ENCODE results near the gene HOXD11. TPM values are rescaled to one million over a fixed set of nuclear protein-coding genes. Genes with fewer than 3 reads are reported as not detected.

The HOXD11 gene
- total RNA-seq, 1 donor from 2014 or later = not detected

- intact Hi-C loops (cut with micrococcal nuclease) = loop anchor here (1.0 to 5.0 kb wide), 2 partner anchors 34 to 47 kb away; partner anchors contain the start of gene HOXD12
These were observed 24.1 kb downstream of the HOXD11 start for GRCh38 chr2:176130957-176131847.

GRCh38 chr2:176131848-176132158, 24.7 kb downstream of the HOXD11 start:
- intact Hi-C loops (cut with micrococcal nuclease) = loop anchor here (1.0 to 5.0 kb wide), 7 partner anchors 8 to 53 kb away; partner anchors contain the start of gene HOXD12

DNA sequence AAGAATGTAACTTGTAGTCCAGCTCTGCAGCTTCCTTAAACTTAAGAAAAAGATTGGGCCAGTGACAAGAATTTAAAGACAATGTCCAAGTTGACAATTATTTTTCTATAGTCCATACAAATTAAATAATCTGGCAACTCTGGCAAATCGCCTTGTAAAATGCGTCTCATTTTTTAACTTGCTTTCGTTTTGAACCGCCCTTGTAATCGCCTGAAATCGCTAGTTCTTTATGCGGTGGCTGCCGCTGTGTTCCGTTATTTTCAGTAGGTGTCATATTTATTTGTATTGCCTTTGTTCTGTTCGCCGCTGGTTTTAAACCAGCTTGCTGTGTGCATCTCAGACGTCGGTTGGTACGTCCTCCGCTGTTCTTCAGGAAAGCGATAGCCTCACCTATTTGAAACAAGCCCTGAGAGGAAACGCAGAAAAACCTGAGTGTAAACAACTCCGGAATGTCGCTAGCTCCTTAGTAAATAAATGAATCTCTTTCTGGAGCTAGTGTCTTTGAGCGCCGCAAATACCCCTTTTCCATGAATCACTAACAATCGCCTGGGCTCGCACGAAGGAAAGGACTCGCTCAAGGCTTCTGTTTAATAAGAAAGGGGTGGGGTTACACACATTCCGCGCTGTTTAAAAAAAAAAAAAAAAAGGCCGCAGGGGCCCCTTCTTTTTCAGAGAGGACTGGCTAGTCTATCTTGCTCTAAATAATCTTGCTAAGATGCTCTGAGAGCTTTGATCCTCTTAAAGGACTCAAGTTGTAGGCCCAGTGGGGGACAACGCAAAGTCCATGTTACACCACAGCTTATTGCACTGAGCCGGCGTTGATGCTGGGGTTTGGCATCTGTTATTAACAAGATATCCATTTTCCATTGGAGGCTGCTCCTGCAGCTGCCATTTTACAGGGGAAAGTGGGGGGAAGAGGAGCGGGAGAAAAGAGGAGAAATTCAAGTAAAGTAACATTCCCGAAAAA, 25.4 kb downstream of the HOXD11 start:
- intact Hi-C loops (cut with micrococcal nuclease) = loop anchor here (1.0 to 5.0 kb wide), 6 partner anchors 8 to 54 kb away; partner anchors contain the start of gene HOXD12

DNA sequence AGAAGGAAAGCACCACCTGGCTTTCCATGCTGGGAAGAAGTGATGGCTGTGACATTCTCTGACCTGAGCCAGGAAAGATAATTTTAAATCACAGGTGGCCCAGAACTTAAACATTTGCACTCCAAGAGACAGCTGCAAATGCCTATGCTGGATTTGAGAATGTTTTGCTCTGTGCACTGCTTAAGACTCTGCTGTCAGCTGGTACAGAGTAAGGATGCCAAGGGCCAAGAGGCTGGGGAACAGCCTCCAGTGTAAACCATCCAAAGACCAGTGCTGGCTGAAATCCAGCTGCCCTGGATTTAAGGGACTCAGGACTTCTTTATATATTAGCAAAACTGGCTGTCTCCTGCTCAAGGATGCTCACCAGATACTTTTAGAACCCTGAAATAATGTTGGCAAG, 26.3 kb downstream of the HOXD11 start:
- intact Hi-C loops (cut with micrococcal nuclease) = loop anchor here (2.0 to 5.0 kb wide), 4 partner anchors 21 to 55 kb away; partner anchors contain the start of gene HOXD12

- intact Hi-C loops (cut with micrococcal nuclease) = loop anchor here (5.0 kb wide), 1 partner anchor 37 kb away; the partner anchor contains the start of gene HOXD12
These were observed 27.0 kb downstream of the HOXD11 start for GRCh38 chr2:176134035-176134434.

- intact Hi-C loops (cut with micrococcal nuclease) = no loop called here
These were observed 28.0 kb downstream of the HOXD11 start for GRCh38 chr2:176135035-176135440.

DNA sequence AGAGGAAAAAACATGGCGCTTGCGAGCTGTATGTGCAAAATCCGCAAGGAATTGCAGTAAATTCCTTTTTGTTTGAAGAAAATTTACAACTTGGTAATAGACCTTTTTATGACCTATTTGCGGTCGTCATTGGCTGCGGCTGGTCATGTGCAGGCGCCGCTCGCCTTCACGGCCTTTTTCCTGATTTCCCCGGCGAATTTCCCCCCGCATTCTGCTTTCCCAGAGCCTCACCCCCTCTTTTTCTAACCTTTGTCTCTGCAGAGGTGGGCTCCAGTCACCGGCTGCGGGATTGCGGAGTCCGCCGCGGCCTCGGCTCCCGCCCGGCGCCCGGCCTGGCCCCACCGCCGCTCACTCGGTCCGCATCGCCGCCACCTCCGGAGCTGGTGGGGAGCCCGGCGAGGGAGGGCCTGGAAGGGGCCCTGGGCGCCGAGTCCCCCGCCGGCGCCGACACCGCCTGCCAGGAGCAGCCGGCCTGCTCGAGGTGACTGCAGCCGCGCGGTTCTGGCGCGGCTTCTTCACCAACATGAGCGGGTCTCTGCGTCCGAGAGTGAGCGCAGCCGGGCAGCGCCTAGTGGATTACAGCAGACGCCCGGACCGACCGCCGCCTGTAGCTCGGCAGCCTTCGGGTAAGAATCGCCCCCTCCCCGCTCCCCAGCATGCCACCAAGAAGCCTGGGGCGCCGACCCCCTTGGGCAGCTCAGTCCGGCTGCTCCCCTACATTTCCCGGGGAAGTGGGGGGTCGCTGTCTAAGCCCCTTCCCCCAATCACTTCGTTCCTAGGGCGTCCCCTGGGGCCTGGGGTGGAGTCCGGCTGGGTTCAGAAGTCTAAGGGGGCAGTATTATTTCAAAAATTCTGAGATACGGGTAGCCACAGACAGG, 29.5 kb downstream of the HOXD11 start:
- intact Hi-C loops (cut with micrococcal nuclease) = no loop called here

- intact Hi-C loops (cut with micrococcal nuclease) = no loop called here
These were observed 30.1 kb downstream of the HOXD11 start for GRCh38 chr2:176137252-176137580.

DNA sequence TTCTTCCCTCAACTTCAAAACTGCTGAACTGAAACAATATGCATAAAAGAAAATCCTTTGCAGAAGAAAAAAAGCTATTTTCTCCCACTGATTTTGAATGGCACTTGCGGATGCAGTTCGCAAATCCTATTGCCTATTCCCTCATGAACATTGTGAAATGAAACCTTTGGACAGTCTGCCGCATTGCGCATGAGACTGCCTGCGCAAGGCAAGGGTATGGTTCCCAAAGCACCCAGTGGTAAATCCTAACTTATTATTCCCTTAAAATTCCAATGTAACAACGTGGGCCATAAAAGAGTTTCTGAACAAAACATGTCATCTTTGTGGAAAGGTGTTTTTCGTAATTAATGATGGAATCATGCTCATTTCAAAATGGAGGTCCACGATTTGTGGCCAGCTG, 30.8 kb downstream of the HOXD11 start:
- intact Hi-C loops (cut with micrococcal nuclease) = no loop called here

GRCh38 chr2:176138526-176138922, 31.4 kb downstream of the HOXD11 start:
- intact Hi-C loops (cut with micrococcal nuclease) = no loop called here

DNA sequence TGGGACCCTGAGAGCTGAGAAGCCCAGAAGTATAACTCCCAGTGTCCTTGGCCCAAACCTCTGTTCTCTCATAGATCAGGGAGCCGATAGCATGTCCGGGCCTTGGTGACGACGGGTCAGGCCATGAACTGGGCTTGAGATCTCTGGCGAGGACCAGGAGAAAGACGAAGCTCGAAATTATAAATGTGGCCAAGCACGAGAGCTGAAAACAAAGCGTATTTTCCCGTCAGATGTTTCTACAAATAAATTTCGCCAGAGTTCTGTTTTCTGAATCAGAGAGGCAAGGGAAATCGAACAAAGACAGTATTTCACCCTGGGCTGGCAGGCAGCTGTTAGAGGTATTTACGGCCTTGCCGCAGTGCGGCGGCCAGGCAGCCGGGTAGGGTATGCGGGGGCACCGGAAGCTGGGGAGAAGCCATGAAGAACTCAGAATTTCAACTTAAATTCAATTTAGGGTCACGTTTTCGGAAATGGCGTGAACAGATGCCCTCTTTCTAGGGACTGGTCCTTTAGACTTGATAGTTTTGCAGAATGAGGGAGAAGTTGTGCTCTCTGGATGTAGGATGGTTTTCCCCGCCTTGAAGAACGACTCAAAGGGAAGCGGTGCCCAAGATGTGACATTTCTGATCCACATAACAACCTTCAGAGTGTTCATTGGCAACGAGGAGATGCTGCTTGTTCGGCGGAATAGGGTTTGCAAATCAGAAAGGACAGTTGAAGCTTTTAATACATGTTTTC, 32.0 kb downstream of the HOXD11 start:
- intact Hi-C loops (cut with micrococcal nuclease) = no loop called here

GRCh38 chr2:176139661-176140512, 32.8 kb downstream of the HOXD11 start:
- intact Hi-C loops (cut with micrococcal nuclease) = loop anchor here (1.0 to 2.0 kb wide), 8 partner anchors 8 to 1007 kb away; partner anchors contain the start of gene HOXD3

- intact Hi-C loops (cut with micrococcal nuclease) = loop anchor here (1.0 to 2.0 kb wide), 8 partner anchors 8 to 1007 kb away; partner anchors contain the start of gene HOXD3
These were observed 33.6 kb downstream of the HOXD11 start for GRCh38 chr2:176140513-176141317.

GRCh38 chr2:176142281-176142680, 35.2 kb downstream of the HOXD11 start:
- intact Hi-C loops (cut with micrococcal nuclease) = no loop called here

- intact Hi-C loops (cut with micrococcal nuclease) = no loop called here
These were observed 38.2 kb downstream of the HOXD11 start for GRCh38 chr2:176145085-176145969.

DNA sequence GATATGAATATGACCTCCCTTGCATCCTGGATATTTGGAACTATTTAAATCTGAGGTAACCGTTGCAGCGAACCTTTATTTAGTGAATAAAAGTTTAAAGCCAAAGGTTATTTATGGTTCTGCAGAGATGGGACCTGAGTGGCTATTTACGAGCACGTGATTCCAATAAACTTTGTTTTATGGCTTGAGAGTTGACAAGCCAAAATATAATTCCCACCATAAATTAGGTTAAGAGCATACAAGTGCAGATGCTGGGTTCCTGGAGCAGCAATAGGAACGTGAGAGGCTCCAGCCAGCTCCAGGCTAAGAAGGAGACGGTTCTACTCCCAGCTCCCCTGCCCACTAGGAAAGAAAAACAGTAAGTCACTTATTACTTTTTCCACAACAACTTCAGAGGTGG, 39.0 kb downstream of the HOXD11 start:
- intact Hi-C loops (cut with micrococcal nuclease) = no loop called here

GRCh38 chr2:176146645-176147044, 39.6 kb downstream of the HOXD11 start:
- intact Hi-C loops (cut with micrococcal nuclease) = no loop called here

All from T-helper 1 cell treated with Interleukin-12 subunit alpha and Interleukin-12 subunit beta and Interleukin-4 antibody, amounts not matched to agents 30 ng/mL and 1 ng/mL, for 36 hours (primary cell).